Suprapubic skin (tissue), 4 donors: ENCODE measurements around the gene MED15. TPM values are rescaled to one million over a fixed set of nuclear protein-coding genes. Genes with fewer than 3 reads are reported as not detected.

Experiments used
- DNase-seq, 2 donors: peaks; one replicate each; pipeline ENCODE4 v3.0.0-alpha.2; 2019; ENCODE audit warnings: low spot score in 2 of 2
- H3K27ac ChIP-seq: fragments of 200-600 bp; sonication (generic); one replicate; pipeline ENCODE4 v1.5.1; 2019
- H3K27me3 ChIP-seq: fragments of 200-600 bp; sonication (generic); one replicate; pipeline ENCODE4 v1.5.1; 2019
- H3K36me3 ChIP-seq: fragments of 200-600 bp; sonication (generic); one replicate; pipeline ENCODE4 v1.5.1; 2019
- H3K4me1 ChIP-seq: fragments of 200-600 bp; sonication (generic); one replicate; pipeline ENCODE4 v1.5.1; 2019
- H3K4me3 ChIP-seq: fragments of 200-600 bp; sonication (generic); one replicate; pipeline ENCODE4 v1.5.1; 2019; ENCODE audit warnings: mild to moderate bottlenecking
- H3K9me3 ChIP-seq: fragments of 200-600 bp; sonication (generic); one replicate; pipeline ENCODE4 v1.5.1; 2019
- EP300 ChIP-seq: sonication (generic); formaldehyde crosslinking; IDR thresholded peaks from one replicate; pipeline ENCODE4 v1.6.1; 2017; ENCODE audit warnings: antibody characterized with exemption
- POLR2A ChIP-seq, 2 donors: fragments of 450-650 bp; IDR thresholded peaks; one replicate each; pipeline ENCODE4 v1.6.1; 2017; ENCODE audit warnings: antibody characterized with exemption in 2 of 2, mild to moderate bottlenecking in 2 of 2, moderate library complexity in 2 of 2
- POLR2AphosphoS5 ChIP-seq, 3 donors: sonication (generic); formaldehyde crosslinking; IDR thresholded peaks; one replicate each; pipeline ENCODE4 v1.6.1; 2017; ENCODE audit warnings: antibody characterized with exemption in 3 of 3
- WGBS: methylation state at CpG from one replicate; pipeline ENCODE4 v1.1.5; 2018; 5-methylcytosine and 5-hydroxymethylcytosine counted together
- total RNA-seq, 4 donors: library from RNA; depleted of rRNA; stranded (reverse); fragments of >200 nt; gene quantifications; one replicate each; pipeline ENCODE4 v1.1.0, GENCODE V29; 2016
- TF ChIP-seq, protein P1 (sequence below), 2 donors: fragments of 200-600 bp in 1 of 2; fragments of 450-650 bp in 1 of 2; sonication (generic) in 1 of 2; IDR thresholded peaks; one replicate each; pipeline ENCODE4 v1.5.1; 2016 to 2019; ENCODE audit warnings: antibody characterized with exemption in 2 of 2, mild to moderate bottlenecking in 1 of 2, moderate library complexity in 1 of 2

The MED15 gene
- total RNA-seq, 4 donors from 2014 or later = 59.8 to 163 (median 70.8) TPM

DNA sequence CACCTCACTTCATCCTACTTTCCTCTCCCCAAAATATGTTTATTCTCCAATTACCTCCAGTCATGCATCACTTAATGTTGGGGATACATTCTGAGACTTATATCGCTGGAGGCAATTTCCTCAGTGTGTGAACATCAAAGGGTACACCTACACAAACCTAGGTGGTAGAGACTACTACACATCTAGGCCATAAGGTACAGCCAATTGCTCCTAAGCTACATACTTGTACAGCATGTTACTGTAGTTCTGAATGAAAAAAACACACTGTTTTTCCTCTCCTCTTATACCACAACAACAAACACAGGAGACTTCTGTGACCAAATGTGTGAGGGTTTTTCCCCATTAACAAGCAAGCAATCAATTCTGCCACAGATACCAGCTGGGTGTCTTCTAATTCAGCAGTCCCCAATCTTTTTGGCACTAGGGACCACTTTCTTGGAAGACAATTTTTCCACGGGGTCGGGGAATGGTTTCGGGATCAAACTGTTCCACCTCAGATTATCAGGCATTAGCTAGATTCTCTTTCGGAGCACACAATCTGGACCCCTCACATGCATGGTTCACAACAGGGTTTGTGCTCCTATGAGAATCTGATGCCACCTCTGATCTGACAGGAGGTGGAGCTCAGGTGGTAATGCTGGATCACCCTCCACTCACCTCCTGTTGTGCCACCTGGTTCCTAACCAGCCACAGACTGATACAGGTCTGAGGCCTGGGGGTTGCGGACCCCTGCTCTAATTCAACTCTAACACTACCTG is 17.0 kb upstream of the MED15 start:
- Histone ChIP-seq H3K9me3 (no peaks in the 10 kb centered on the region), H3K27me3 (no peaks in the 10 kb centered on the region), H3K27ac (no peak overlapping the region), H3K36me3 (peaks cover 10% of the 10 kb centered on the region), H3K4me1 (peaks cover 19% of the 10 kb centered on the region), H3K4me3 (no peak overlapping the region)
- TF ChIP-seq, protein P1, sequence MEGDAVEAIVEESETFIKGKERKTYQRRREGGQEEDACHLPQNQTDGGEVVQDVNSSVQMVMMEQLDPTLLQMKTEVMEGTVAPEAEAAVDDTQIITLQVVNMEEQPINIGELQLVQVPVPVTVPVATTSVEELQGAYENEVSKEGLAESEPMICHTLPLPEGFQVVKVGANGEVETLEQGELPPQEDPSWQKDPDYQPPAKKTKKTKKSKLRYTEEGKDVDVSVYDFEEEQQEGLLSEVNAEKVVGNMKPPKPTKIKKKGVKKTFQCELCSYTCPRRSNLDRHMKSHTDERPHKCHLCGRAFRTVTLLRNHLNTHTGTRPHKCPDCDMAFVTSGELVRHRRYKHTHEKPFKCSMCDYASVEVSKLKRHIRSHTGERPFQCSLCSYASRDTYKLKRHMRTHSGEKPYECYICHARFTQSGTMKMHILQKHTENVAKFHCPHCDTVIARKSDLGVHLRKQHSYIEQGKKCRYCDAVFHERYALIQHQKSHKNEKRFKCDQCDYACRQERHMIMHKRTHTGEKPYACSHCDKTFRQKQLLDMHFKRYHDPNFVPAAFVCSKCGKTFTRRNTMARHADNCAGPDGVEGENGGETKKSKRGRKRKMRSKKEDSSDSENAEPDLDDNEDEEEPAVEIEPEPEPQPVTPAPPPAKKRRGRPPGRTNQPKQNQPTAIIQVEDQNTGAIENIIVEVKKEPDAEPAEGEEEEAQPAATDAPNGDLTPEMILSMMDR (IDR thresholded peaks at IDR 0.05) = no peak
- TF ChIP-seq EP300 = no peak
- no peak for TF ChIP-seq POLR2AphosphoS5 (IDR thresholded peaks at IDR 0.05)
- TF ChIP-seq POLR2A (IDR thresholded peaks at IDR 0.05) = no peak
- WGBS = 90% methylated on average over 6 of the region's 6 CpGs
- no peak for DNase-seq

DNA sequence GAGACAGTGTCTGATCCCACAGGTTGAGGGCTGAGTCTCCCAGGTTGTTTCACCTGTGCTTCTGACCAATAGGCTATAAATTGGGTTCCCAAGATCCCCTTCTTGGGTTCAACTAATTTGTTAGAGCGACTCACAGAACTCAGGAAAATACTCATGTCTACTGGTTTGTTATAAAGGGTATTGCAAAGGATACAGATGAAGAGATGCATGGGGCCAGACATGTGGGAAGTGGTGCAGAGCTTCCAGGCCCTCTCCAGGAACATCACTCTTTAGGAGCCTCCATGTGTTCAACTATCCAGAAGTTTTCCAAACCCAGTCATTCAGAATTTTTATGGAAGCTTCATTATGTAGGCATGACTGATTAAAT is 16.5 kb upstream of the MED15 start:
- no peak overlapping the region for H3K27ac ChIP-seq
- H3K4me1 ChIP-seq = peaks cover 19% of the 10 kb centered on the region
- H3K36me3 ChIP-seq = peaks cover 10% of the 10 kb centered on the region
- TF ChIP-seq POLR2AphosphoS5 (IDR thresholded peaks at IDR 0.05) (no peak), POLR2A (IDR thresholded peaks at IDR 0.05) (no peak)
- H3K27me3 ChIP-seq = no peaks in the 10 kb centered on the region
- WGBS = 100% methylated on average over 1 of the region's 1 CpG
- DNase-seq = no peak
- H3K9me3 ChIP-seq = no peaks in the 10 kb centered on the region
- no peak overlapping the region for H3K4me3 ChIP-seq

DNA sequence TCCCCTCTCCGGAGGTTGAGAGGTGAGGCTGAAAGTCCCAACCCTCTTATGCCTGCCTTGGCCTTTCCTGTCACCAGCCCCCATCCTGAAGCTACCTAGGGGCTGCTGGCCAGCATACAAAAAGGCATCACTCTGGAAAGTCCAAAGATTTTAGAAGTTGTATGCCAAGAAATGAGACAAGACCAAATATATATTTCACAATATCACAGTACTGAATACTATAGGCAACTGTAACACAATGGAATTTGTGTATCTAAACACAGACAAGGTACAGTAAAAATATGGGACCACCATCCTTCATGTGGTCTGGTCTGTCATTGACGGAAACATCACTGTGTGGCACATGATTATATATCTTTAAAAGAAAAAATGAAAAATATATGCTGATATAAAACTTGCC is 16.1 kb upstream of the MED15 start:
- H3K27ac ChIP-seq = no peak overlapping the region
- WGBS = 98% methylated on average over 2 of the region's 2 CpGs
- no peaks in the 10 kb centered on the region for H3K27me3 ChIP-seq

DNA sequence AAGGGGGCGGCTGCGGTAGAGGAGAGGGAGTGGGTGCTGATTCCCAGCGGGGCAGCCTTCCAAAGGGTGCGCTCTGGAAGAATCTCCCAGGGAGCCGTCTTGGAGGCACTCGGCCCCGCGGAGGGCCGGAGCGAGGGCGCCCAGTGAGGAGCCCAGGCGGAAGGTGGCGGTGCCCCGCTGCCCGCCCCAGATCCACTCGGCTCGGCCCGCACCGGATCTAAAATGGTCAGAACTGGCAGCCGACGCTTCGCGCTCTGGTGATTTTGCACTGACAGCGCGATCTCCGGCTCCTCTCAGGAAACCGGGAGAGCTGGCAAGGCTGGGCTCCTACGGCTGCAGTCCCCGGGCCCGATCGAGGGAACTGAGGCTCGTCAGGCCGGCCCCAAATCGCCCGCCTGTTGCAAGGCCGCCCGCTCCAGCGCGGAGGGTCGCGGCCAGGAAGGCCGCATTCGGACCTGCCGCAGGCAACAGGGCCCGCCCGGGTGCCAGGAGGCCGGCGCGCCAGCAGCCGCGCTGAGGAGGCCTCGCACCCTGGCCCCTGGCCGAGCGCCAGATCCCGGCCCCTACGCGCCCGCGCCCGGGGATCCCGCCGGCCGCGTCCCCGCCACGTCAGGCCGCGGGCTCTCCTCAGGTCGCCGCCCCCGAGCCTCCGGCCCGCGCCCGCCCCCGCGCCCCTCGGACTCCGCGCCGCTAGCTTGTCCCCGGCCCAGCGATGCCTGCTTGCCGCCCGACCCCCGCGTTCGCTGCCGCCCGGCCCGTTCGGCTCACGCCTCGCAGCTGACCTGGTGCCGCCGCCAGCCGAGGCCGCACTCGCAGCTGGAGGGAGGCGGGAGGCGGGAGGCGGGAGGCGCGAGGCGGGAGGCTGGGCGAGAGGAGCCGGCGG is 12.2 kb upstream of the MED15 start, which contains the start of gene KLHL22:
Gene KLHL22 (minus strand): TSS at position 818 of the 883 bp plus-strand sequence. CDS start 6,584 bp downstream, outside the sequence.
- Histone ChIP-seq H3K9me3 (no peaks in the 10 kb centered on the region), H3K4me1 (peaks cover 26% of the 10 kb centered on the region), H3K27me3 (no peaks in the 10 kb centered on the region), H3K27ac (peak within 1 kb of the TSS; percentile 89), H3K4me3 (peak within 1 kb of the TSS; percentile 71), H3K36me3 (peaks cover 3% of the 10 kb centered on the region)
- no peak for TF ChIP-seq POLR2A (IDR thresholded peaks at IDR 0.05)
- TF ChIP-seq EP300 = no peak
- TF ChIP-seq POLR2AphosphoS5 (IDR thresholded peaks at IDR 0.05) = no peak
- TF ChIP-seq, protein P1 (IDR thresholded peaks at IDR 0.05) = no peak
- WGBS = 0% methylated on average over 5 of the region's 108 CpGs
- peak; percentile 70 to 79 for DNase-seq

More for the DNA sequence above, 16.1 kb upstream of the MED15 start:
- H3K4me3 ChIP-seq = no peak overlapping the region
- H3K36me3 ChIP-seq = peaks cover 10% of the 10 kb centered on the region
- H3K4me1 ChIP-seq = peaks cover 19% of the 10 kb centered on the region
- DNase-seq = no peak
- TF ChIP-seq POLR2A (IDR thresholded peaks at IDR 0.05) = no peak
- no peaks in the 10 kb centered on the region for H3K9me3 ChIP-seq

DNA sequence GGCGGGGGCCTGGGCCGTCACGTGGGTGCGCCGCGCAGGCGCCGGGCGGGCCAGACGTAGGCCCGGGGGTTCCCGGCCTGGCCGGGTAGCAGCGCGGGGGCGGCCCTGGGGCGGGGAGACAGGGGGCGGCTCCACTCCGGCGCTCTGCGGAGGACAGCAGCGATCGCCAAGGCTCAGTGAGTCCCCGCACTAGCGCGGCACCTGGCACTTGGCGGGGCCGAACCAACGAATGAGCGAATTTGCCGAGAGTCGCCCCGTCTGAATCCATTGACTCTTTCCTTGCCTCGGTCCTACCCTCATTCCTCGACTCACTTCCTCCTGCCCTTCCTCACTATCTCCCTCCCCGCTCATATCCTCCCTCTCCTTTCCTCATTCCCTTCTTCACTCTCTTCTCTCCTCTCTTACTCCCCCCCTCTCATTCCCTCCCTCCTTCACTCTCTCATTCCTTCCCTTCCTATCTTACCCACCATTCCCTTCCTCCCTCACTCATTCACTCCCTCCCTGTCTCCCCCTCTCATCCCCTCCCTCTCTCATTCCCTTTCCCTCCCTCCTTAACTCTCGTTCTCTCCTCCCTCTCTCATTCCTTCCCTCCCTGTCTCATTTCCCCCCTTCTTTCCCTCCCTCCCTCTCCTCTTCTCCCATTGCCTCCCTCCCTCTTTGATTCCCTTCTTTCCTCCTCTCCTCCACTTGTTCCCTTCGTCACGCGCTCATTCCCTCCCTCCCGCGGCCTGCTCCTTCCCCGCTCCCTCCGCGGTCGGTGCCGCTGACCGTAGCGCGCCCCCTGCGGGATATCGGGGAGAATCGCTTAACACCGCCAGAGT is 11.3 kb upstream of the MED15 start:
- under 1% methylated on average over 36 of the region's 54 CpGs for WGBS
- peaks cover 26% of the 10 kb centered on the region for H3K4me1 ChIP-seq
- H3K36me3 ChIP-seq = peaks cover 6% of the 10 kb centered on the region

More for the DNA sequence above, 11.3 kb upstream of the MED15 start:
- TF ChIP-seq EP300 = no peak
- TF ChIP-seq POLR2AphosphoS5 (IDR thresholded peaks at IDR 0.05) = peak in 2 of 3 donors; percentile 26 to 66
- peak in 1 of 2 donors; percentile 53 for TF ChIP-seq POLR2A (IDR thresholded peaks at IDR 0.05)
- TF ChIP-seq, protein P1 (IDR thresholded peaks at IDR 0.05) = peak; percentile 72 to 80
- H3K9me3 ChIP-seq = no peaks in the 10 kb centered on the region
- H3K27ac ChIP-seq = peak overlapping the region; percentile 89
- H3K27me3 ChIP-seq = no peaks in the 10 kb centered on the region
- H3K4me3 ChIP-seq = peak overlapping the region; percentile 71
- peak; percentile 92 to 95 for DNase-seq
